GM12865 (cell line): ENCODE data around the gene POFUT1.

Experiments used
- DNase-seq: peaks from one replicate; pipeline ENCODE4 v3.0.0; 2010; ENCODE audit warnings: low read depth
- H3K4me3 ChIP-seq: 2 replicates; pipeline ENCODE4 v1.5.1; 2011; ENCODE audit warnings: mild to moderate bottlenecking, low read depth, low read length, control low read depth
- CTCF ChIP-seq: IDR thresholded peaks from 2 replicates; pipeline ENCODE4 v1.5.1; 2011; ENCODE audit warnings: low read length, control low read depth, low read depth, inconsistent platforms; ENCODE audit not compliant: insufficient read depth; ENCODE audit errors: missing control alignments

The POFUT1 gene

GRCh38 chr20:32179934-32180333, 27.7 kb upstream of the POFUT1 start:
- H3K4me3 ChIP-seq: no peak overlapping the region
- TF ChIP-seq CTCF: no peak
- no peak for DNase-seq

GRCh38 chr20:32181606-32182005, 26.1 kb upstream of the POFUT1 start:
- DNase-seq: no peak
- no peak for TF ChIP-seq CTCF

GRCh38 chr20:32183947-32184635, 23.6 kb upstream of the POFUT1 start:
- TF ChIP-seq CTCF: no peak
- no peak for DNase-seq

More at GRCh38 chr20:32181606-32182005, 26.1 kb upstream of the POFUT1 start:
- no peak overlapping the region for H3K4me3 ChIP-seq

GRCh38 chr20:32184961-32185603, 22.6 kb upstream of the POFUT1 start:
- DNase-seq: no peak
- no peak for TF ChIP-seq CTCF
- H3K4me3 ChIP-seq: no peak overlapping the region

More at GRCh38 chr20:32183947-32184635, 23.6 kb upstream of the POFUT1 start:
- no peak overlapping the region for H3K4me3 ChIP-seq

- no peak for TF ChIP-seq CTCF
- DNase-seq: no peak
- H3K4me3 ChIP-seq: no peak overlapping the region
Measured at GRCh38 chr20:32186506-32186905, 21.2 kb upstream of the POFUT1 start.

- TF ChIP-seq CTCF: no peak
- no peak overlapping the region for H3K4me3 ChIP-seq
- no peak for DNase-seq
Measured at GRCh38 chr20:32188376-32189122, 19.1 kb upstream of the POFUT1 start.

GRCh38 chr20:32189123-32189410, 18.6 kb upstream of the POFUT1 start:
- no peak for DNase-seq
- H3K4me3 ChIP-seq: no peak overlapping the region
- TF ChIP-seq CTCF: no peak
